Effector memory CD8-positive, alpha-beta T cell (primary cell): Measurements from ENCODE around the gene CYREN.
A peak's percentile ranks its signal among the peaks of the same experiment; 100 is the strongest.

Experiments used
- ATAC-seq: fragments of 150-1000 bp; cut with Tn5 transposase; replicated peaks from 2 replicates; pipeline ENCODE4 v1.10.0; 2021; ENCODE audit warnings: mild to moderate bottlenecking, moderate library complexity
- DNase-seq, 3 experiments: peaks; one replicate each; pipeline ENCODE4 v3.0.0; 2021
- H3K27ac Mint-ChIP-seq, 2 donors: one replicate each; pipeline ENCODE4 v1.8.0; 2022; ENCODE audit warnings: mild to moderate bottlenecking in 2 of 2, mixed read lengths in 2 of 2, moderate library complexity in 2 of 2
- H3K27me3 Mint-ChIP-seq, 2 donors: one replicate each; pipeline ENCODE4 v1.8.0; 2022; ENCODE audit warnings: mixed read lengths in 2 of 2
- H3K36me3 Mint-ChIP-seq: one replicate; pipeline ENCODE4 v1.8.0; 2022; ENCODE audit warnings: mild to moderate bottlenecking, moderate library complexity, mixed read lengths; ENCODE audit not compliant: insufficient read depth
- H3K4me1 Mint-ChIP-seq, 2 donors: one replicate each; pipeline ENCODE4 v1.8.0; 2022; ENCODE audit warnings: low read depth in 2 of 2, mixed read lengths in 2 of 2
- H3K4me3 Mint-ChIP-seq, 2 donors: one replicate each; pipeline ENCODE4 v1.8.0; 2022; ENCODE audit warnings: mild to moderate bottlenecking in 2 of 2, mixed read lengths in 2 of 2, moderate library complexity in 2 of 2
- H3K9me3 Mint-ChIP-seq, 2 donors: one replicate each; pipeline ENCODE4 v1.8.0; 2022; ENCODE audit warnings: mixed read lengths in 2 of 2

CYREN gene

GRCh38 chr7:135206941-135207391, 36.5 kb upstream of the CYREN start:
- DNase-seq = no peak
- Mint-ChIP-seq H3K4me1 (peaks cover 27 to 35% of the 10 kb centered on the region in 2 donors), H3K9me3 (no peaks in the 10 kb centered on the region), H3K4me3 (no peak overlapping the region), H3K27ac (no peak overlapping the region), H3K36me3 (peaks cover 23% of the 10 kb centered on the region), H3K27me3 (no peaks in the 10 kb centered on the region)
- ATAC-seq = no peak

GRCh38 chr7:135205850-135206249, 35.3 kb upstream of the CYREN start:
- Mint-ChIP-seq H3K27ac (no peak overlapping the region), H3K36me3 (peaks cover 30% of the 10 kb centered on the region)

DNA sequence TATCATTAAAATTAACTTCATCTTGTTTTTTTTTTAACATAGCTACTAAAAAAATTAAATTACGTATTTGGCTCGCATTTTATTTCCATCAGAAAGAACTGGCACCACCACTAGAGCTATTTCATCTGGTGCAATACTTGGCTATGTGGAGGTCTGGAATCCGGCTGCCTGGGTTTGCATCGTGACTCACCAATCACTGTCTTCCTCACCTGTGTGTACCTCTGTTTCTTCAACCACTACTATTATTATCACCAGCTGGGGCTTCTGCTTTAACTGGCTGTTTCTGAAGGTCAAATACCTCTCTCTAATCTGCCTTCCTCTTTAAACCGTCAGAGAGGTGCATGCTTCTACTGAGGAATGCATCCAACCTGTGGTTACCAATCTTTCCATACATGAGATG, 34.4 kb upstream of the CYREN start:
- no peak for ATAC-seq
- H3K4me3 Mint-ChIP-seq = no peak overlapping the region
- no peaks in the 10 kb centered on the region for H3K9me3 Mint-ChIP-seq
- H3K4me1 Mint-ChIP-seq = peaks cover 20 to 26% of the 10 kb centered on the region in 2 donors
- H3K27me3 Mint-ChIP-seq = no peaks in the 10 kb centered on the region
- peak overlapping the region in 1 of 2 donors; percentile 19 for H3K27ac Mint-ChIP-seq
- DNase-seq = no peak
- H3K36me3 Mint-ChIP-seq = peaks cover 31% of the 10 kb centered on the region

More at GRCh38 chr7:135205850-135206249, 35.3 kb upstream of the CYREN start:
- H3K27me3 Mint-ChIP-seq = no peaks in the 10 kb centered on the region
- H3K4me1 Mint-ChIP-seq = peaks cover 25 to 36% of the 10 kb centered on the region in 2 donors
- DNase-seq (no peak), ATAC-seq (no peak)
- H3K9me3 Mint-ChIP-seq = no peaks in the 10 kb centered on the region
- H3K4me3 Mint-ChIP-seq = no peak overlapping the region

DNA sequence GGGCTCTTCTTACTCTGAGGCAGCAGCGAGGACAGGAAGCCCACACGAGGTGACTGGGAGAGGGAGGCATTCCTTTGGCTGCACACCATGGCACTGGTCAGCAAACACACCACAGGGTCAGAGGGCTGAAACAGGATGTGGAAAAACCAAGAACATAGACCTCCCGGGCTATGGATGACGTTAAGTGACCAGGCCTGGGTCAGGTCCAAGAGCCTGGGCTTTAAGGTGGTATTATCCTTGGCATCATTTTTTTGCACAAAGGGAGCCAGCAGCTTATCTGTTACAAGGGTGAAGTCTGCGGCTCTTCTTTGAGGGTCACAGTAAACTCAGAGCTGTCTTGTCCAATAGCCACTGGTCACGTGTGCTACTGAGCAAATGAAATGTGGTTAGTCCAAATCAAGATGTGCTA, 33.8 kb upstream of the CYREN start:
- DNase-seq (no peak), ATAC-seq (no peak)
- peaks cover 20 to 25% of the 10 kb centered on the region in 2 donors for H3K4me1 Mint-ChIP-seq
- no peaks in the 10 kb centered on the region for H3K27me3 Mint-ChIP-seq
- H3K9me3 Mint-ChIP-seq = no peaks in the 10 kb centered on the region
- no peak overlapping the region for H3K4me3 Mint-ChIP-seq
- H3K36me3 Mint-ChIP-seq = peaks cover 30% of the 10 kb centered on the region
- H3K27ac Mint-ChIP-seq = no peak overlapping the region

DNA sequence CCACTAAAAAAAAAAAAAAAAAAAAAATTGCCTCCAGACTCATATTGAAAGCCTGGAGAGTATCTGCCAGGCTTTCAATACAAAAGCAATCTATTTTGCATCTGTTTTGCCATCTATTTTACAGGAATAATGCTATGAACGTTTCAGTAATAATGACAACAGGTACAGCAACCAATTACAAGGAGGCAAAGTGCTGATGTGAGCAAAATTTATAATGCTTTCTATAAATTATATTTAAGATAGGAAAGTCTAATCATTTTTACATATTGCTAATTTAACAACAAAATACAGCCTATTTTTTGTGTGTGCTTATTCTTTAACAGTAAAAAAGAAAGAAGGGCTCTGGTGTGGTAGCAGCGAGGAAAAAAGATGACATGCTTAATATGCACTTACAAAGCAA, 30.8 kb upstream of the CYREN start:
- Mint-ChIP-seq H3K27ac (peak overlapping the region in 1 of 2 donors; percentile 13), H3K36me3 (peaks cover 38% of the 10 kb centered on the region), H3K27me3 (no peaks in the 10 kb centered on the region), H3K4me3 (no peak overlapping the region), H3K4me1 (peaks cover 10 to 15% of the 10 kb centered on the region in 2 donors), H3K9me3 (no peaks in the 10 kb centered on the region)
- ATAC-seq (no peak), DNase-seq (no peak)

DNA sequence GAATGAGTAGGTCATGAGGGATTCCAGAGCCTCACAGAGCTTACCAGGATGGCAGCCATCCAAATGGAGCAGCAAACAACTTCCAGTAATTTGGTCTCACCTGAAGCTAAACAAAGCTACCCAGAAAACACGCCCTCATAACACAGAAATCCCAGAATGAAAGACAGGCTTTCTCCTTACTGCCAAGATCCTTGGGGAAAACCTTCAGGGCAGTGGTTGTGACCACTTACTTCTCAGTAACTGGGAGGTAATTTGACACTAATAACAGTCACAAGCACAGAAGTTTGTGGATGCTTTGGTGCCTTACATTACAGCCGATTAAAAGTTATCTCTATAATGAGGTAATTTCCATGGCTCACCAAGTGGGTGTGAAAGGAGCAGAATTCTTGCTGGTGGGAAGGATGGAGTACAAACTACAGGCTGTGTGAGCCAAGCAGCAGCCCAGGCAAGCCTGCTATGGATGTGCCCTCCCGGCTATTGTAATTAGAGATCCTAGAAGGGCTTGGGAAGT, 30.4 kb upstream of the CYREN start:
- no peaks in the 10 kb centered on the region for H3K27me3 Mint-ChIP-seq
- peaks cover 37% of the 10 kb centered on the region for H3K36me3 Mint-ChIP-seq
- H3K27ac Mint-ChIP-seq = no peak overlapping the region
- H3K4me1 Mint-ChIP-seq = peaks cover 8 to 15% of the 10 kb centered on the region in 2 donors
- no peak overlapping the region for H3K4me3 Mint-ChIP-seq
- DNase-seq (no peak), ATAC-seq (no peak)
- no peaks in the 10 kb centered on the region for H3K9me3 Mint-ChIP-seq

GRCh38 chr7:135199439-135199838, 28.9 kb upstream of the CYREN start:
- DNase-seq (no peak), ATAC-seq (no peak)
- H3K4me1 Mint-ChIP-seq = peaks cover 4 to 10% of the 10 kb centered on the region in 2 donors
- no peak overlapping the region for H3K27ac Mint-ChIP-seq
- no peaks in the 10 kb centered on the region for H3K9me3 Mint-ChIP-seq
- H3K27me3 Mint-ChIP-seq = no peaks in the 10 kb centered on the region
- H3K4me3 Mint-ChIP-seq = no peak overlapping the region
- peaks cover 43% of the 10 kb centered on the region for H3K36me3 Mint-ChIP-seq

GRCh38 chr7:135197906-135198655, 27.6 kb upstream of the CYREN start:
- H3K9me3 Mint-ChIP-seq = no peaks in the 10 kb centered on the region
- H3K36me3 Mint-ChIP-seq = peaks cover 44% of the 10 kb centered on the region
- H3K27me3 Mint-ChIP-seq = no peaks in the 10 kb centered on the region
- H3K4me1 Mint-ChIP-seq = peaks cover 4% of the 10 kb centered on the region in 2 donors
- DNase-seq = no peak
- no peak for ATAC-seq
- H3K27ac Mint-ChIP-seq = peak overlapping the region in 1 of 2 donors; percentile 25
- no peak overlapping the region for H3K4me3 Mint-ChIP-seq

DNA sequence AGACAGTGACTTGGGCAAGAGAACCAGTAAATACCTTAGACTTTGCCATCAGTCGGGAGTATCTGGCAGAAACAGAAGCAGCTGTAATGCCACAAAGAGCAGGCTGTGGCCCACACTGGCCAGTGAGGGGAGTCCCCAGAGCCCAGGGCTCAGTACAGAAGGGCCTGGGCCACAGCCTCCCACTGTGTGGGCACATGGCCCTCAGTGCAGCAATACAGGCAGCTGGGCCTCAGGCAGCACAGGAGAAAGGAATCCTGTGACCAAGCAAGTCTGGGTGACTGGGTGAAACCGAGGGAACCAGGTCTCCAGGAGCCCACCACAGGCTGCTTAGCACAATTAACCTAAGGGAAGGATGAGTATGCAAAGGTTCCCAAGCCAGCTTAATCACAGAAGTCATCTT, 26.8 kb upstream of the CYREN start:
- DNase-seq (no peak), ATAC-seq (no peak)
- Mint-ChIP-seq H3K27me3 (no peaks in the 10 kb centered on the region), H3K4me1 (peaks cover 3 to 4% of the 10 kb centered on the region in 2 donors), H3K4me3 (no peak overlapping the region), H3K36me3 (peaks cover 45% of the 10 kb centered on the region), H3K9me3 (no peaks in the 10 kb centered on the region), H3K27ac (peak overlapping the region in 1 of 2 donors; percentile 25)

DNA sequence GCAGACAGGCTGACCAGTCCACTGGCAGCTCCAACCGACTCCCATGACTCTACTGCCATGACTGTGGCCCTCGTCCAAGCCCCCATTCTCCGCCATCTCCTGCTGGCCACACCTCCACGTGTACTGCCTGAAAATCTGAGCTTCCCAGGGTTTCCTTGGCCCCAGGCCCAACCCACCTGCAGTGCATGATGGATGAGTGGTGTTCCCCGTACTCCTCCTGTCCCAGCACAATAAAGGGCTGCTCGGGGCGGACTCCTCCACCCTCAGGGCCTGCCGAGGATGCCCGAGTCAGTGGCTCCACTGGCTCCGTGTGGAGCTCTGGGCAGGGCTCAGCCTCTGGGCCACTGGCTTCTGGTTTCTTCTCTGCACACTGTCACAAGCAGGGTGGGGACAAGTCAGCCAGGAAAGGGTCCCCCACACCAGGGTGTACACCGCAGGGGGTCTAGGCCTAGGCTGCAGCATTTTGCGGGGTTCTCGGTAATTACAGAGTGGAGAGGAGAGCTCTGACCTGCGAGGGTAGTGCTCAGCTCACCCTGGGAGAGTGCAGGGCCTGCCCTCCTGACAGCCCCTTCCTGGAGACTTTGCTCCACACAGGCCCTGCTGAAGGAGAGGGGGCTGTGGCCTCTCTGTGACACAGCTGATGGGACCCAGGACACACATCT, 25.6 kb upstream of the CYREN start:
- Mint-ChIP-seq H3K9me3 (no peaks in the 10 kb centered on the region), H3K4me1 (peaks cover 0 to 2% of the 10 kb centered on the region in 2 donors), H3K27me3 (no peaks in the 10 kb centered on the region), H3K4me3 (no peak overlapping the region), H3K27ac (peak overlapping the region; percentile 55 to 67), H3K36me3 (peaks cover 48% of the 10 kb centered on the region)
- ATAC-seq = no peak
- no peak for DNase-seq

- Mint-ChIP-seq H3K4me3 (no peak overlapping the region), H3K9me3 (no peaks in the 10 kb centered on the region), H3K36me3 (peaks cover 48% of the 10 kb centered on the region), H3K27ac (no peak overlapping the region), H3K27me3 (no peaks in the 10 kb centered on the region), H3K4me1 (peaks cover 0 to 2% of the 10 kb centered on the region in 2 donors)
- no peak for DNase-seq
- no peak for ATAC-seq
Measured at GRCh38 chr7:135195156-135195555, 24.6 kb upstream of the CYREN start.

GRCh38 chr7:135194494-135195095, 24.1 kb upstream of the CYREN start:
- no peak for DNase-seq
- H3K9me3 Mint-ChIP-seq = no peaks in the 10 kb centered on the region
- no peaks in the 10 kb centered on the region for H3K27me3 Mint-ChIP-seq
- no peak for ATAC-seq
- H3K4me1 Mint-ChIP-seq = peaks cover 0 to 2% of the 10 kb centered on the region in 2 donors
- H3K4me3 Mint-ChIP-seq = no peak overlapping the region
- peak overlapping the region in 1 of 2 donors; percentile 30 for H3K27ac Mint-ChIP-seq
- peaks cover 54% of the 10 kb centered on the region for H3K36me3 Mint-ChIP-seq

- peaks cover 52% of the 10 kb centered on the region for H3K36me3 Mint-ChIP-seq
- H3K27ac Mint-ChIP-seq = peak overlapping the region in 1 of 2 donors; percentile 30
- DNase-seq = no peak
- H3K4me3 Mint-ChIP-seq = no peak overlapping the region
- no peaks in the 10 kb centered on the region for H3K4me1 Mint-ChIP-seq
- no peaks in the 10 kb centered on the region for H3K9me3 Mint-ChIP-seq
- ATAC-seq = no peak
- no peaks in the 10 kb centered on the region for H3K27me3 Mint-ChIP-seq
Measured at GRCh38 chr7:135193615-135194081, 23.1 kb upstream of the CYREN start.
